Mesothelial cell of epicardium (in vitro differentiated cells): ENCODE data around the gene MASP1. TPM values are rescaled to one million over a fixed set of nuclear protein-coding genes. Genes with fewer than 3 reads are reported as not detected.

Source experiments
- DNase-seq, 2 experiments: peaks; one replicate each; pipeline ENCODE4 v3.0.0; 2021; ENCODE audit warnings: low spot score in 2 of 2; ENCODE audit not compliant: unreplicated experiment in 2 of 2
- H3K27ac Mint-ChIP-seq: 2 replicates; pipeline ENCODE4 v1.8.0; 2021; ENCODE audit warnings: mixed read lengths
- H3K27me3 Mint-ChIP-seq: 2 replicates; pipeline ENCODE4 v1.8.0; 2021; ENCODE audit warnings: low read depth, mixed read lengths
- H3K36me3 Mint-ChIP-seq: 2 replicates; pipeline ENCODE4 v1.8.0; 2021; ENCODE audit warnings: mixed read lengths
- H3K4me1 Mint-ChIP-seq: 2 replicates; pipeline ENCODE4 v1.8.0; 2021; ENCODE audit warnings: mixed read lengths
- H3K4me3 Mint-ChIP-seq: 2 replicates; pipeline ENCODE4 v1.8.0; 2021; ENCODE audit warnings: mild to moderate bottlenecking, moderate library complexity, mixed read lengths
- H3K9me3 Mint-ChIP-seq: 2 replicates; pipeline ENCODE4 v1.8.0; 2021; ENCODE audit warnings: mixed read lengths
- total RNA-seq: library from RNA; stranded (reverse); gene quantifications from 3 replicates; pipeline ENCODE4 v1.2.1, GENCODE V29; 2021
- TF ChIP-seq, protein P1 (sequence below): fragments of 200-600 bp; sonication (generic); IDR thresholded peaks from one replicate; pipeline ENCODE4 v1.5.0; 2021; ENCODE audit warnings: antibody characterized with exemption; ENCODE audit not compliant: unreplicated experiment

The MASP1 gene
- total RNA-seq, 1 donor from 2014 or later = 2.4 TPM

DNA sequence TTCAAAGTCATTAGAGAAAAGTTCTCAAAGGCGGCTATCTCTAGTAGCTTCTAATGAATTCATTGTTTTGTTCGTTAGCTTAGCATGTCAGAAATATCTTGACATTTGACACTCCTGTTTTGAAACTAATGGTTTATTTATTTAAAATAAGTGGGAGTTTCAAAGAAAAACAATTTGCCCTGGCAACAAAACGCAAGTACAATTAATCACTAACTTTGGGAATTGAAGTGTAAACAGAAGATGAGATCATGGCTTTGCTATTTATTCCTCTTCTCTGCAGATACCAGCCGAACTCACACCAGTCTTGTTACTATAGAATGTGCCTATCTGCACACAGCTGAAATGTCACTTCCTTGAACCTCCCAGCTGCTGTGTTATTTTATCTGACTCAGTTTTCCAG lies 27.5 kb downstream of the MASP1 start:
- DNase-seq = no peak
- peaks cover 18% of the 10 kb centered on the region for H3K9me3 Mint-ChIP-seq
- H3K27me3 Mint-ChIP-seq = no peaks in the 10 kb centered on the region
- peaks cover 19% of the 10 kb centered on the region for H3K4me1 Mint-ChIP-seq
- H3K4me3 Mint-ChIP-seq = no peak overlapping the region
- no peaks in the 10 kb centered on the region for H3K36me3 Mint-ChIP-seq
- TF ChIP-seq, protein P1, sequence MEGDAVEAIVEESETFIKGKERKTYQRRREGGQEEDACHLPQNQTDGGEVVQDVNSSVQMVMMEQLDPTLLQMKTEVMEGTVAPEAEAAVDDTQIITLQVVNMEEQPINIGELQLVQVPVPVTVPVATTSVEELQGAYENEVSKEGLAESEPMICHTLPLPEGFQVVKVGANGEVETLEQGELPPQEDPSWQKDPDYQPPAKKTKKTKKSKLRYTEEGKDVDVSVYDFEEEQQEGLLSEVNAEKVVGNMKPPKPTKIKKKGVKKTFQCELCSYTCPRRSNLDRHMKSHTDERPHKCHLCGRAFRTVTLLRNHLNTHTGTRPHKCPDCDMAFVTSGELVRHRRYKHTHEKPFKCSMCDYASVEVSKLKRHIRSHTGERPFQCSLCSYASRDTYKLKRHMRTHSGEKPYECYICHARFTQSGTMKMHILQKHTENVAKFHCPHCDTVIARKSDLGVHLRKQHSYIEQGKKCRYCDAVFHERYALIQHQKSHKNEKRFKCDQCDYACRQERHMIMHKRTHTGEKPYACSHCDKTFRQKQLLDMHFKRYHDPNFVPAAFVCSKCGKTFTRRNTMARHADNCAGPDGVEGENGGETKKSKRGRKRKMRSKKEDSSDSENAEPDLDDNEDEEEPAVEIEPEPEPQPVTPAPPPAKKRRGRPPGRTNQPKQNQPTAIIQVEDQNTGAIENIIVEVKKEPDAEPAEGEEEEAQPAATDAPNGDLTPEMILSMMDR = no peak
- peak overlapping the region; percentile 45 for H3K27ac Mint-ChIP-seq

- Mint-ChIP-seq H3K9me3 (peaks cover 14% of the 10 kb centered on the region), H3K36me3 (no peaks in the 10 kb centered on the region), H3K27ac (no peak overlapping the region), H3K4me1 (peaks cover 19% of the 10 kb centered on the region), H3K27me3 (no peaks in the 10 kb centered on the region), H3K4me3 (no peak overlapping the region)
- DNase-seq = no peak
- TF ChIP-seq, protein P1 = no peak
Observed at GRCh38 chr3:187263270-187263669, 28.3 kb downstream of the MASP1 start.

GRCh38 chr3:187262360-187262759 lies 29.2 kb downstream of the MASP1 start:
- no peak overlapping the region for H3K27ac Mint-ChIP-seq
- no peaks in the 10 kb centered on the region for H3K27me3 Mint-ChIP-seq
- no peaks in the 10 kb centered on the region for H3K36me3 Mint-ChIP-seq
- TF ChIP-seq, protein P1 = no peak
- DNase-seq = no peak
- H3K4me1 Mint-ChIP-seq = peaks cover 19% of the 10 kb centered on the region
- H3K9me3 Mint-ChIP-seq = peaks cover 7% of the 10 kb centered on the region
- H3K4me3 Mint-ChIP-seq = no peak overlapping the region

DNA sequence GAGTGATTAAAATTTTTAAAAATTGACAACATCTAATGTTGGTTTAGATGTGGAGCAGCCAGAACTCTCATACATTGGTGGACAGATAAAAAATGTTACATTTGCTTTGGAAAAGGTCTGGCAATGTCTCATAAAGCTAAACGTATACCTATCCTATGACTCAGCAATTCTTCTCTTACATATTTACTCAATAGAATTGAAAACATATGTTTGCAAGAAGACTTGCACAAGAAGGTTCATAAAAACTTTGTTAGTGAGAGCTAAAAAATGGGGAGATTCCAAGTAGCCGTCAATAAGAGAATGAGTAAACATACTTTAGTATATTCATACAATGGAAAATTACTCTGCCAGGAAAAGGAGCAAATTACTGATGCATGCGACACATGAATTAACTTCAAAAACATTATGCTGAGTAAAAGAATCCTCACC lies 30.0 kb downstream of the MASP1 start:
- H3K9me3 Mint-ChIP-seq = peaks cover 7% of the 10 kb centered on the region
- no peak for DNase-seq
- H3K4me3 Mint-ChIP-seq = no peak overlapping the region
- H3K27me3 Mint-ChIP-seq = no peaks in the 10 kb centered on the region
- TF ChIP-seq, protein P1 = no peak
- H3K4me1 Mint-ChIP-seq = peaks cover 19% of the 10 kb centered on the region
- H3K27ac Mint-ChIP-seq = no peak overlapping the region
- H3K36me3 Mint-ChIP-seq = no peaks in the 10 kb centered on the region

GRCh38 chr3:187259171-187259570 lies 32.4 kb downstream of the MASP1 start:
- Mint-ChIP-seq H3K36me3 (no peaks in the 10 kb centered on the region), H3K9me3 (peaks cover 7% of the 10 kb centered on the region)
- no peak for DNase-seq

More at GRCh38 chr3:187259171-187259570, 32.4 kb downstream of the MASP1 start:
- TF ChIP-seq, protein P1 = no peak
- H3K4me1 Mint-ChIP-seq = peaks cover 5% of the 10 kb centered on the region
- H3K4me3 Mint-ChIP-seq = no peak overlapping the region
- no peak overlapping the region for H3K27ac Mint-ChIP-seq
- H3K27me3 Mint-ChIP-seq = no peaks in the 10 kb centered on the region
